GM18951 (cell line): Measurements from ENCODE around the gene CLEC3A.
"Not testable (repeated sequence)": the region's sequence is repeated elsewhere in the genome, so short reads cannot be mapped to it uniquely, and the experiment has no call there.

Experiments
- POLR2A ChIP-seq: IDR thresholded peaks from 4 replicates; pipeline ENCODE4 v1.6.1; 2011; ENCODE audit warnings: mild to moderate bottlenecking; ENCODE audit not compliant: insufficient read length, insufficient read depth; ENCODE audit errors: extremely low read depth
- in situ Hi-C: fragments of 300-500 bp; cut with MboI; formaldehyde crosslinking; loops from one replicate; pipeline ENCODE4 v1.12.0; 2022; ENCODE audit warnings: low sequenced_read_pairs, mixed read lengths, inconsistent platforms; ENCODE audit not compliant: unreplicated experiment

CLEC3A gene, protein sequence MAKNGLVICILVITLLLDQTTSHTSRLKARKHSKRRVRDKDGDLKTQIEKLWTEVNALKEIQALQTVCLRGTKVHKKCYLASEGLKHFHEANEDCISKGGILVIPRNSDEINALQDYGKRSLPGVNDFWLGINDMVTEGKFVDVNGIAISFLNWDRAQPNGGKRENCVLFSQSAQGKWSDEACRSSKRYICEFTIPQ

GRCh38 chr16:78022347-78023060 lies at the start of gene CLEC3A:
Gene CLEC3A, plus strand, starts transcription at chr16:78022548. Its CDS starts 79 bp downstream, at chr16:78022627.
- no peak for TF ChIP-seq POLR2A
- in situ Hi-C loops = no loop called here

GRCh38 chr16:77974883-77975282 lies 47.5 kb upstream of the CLEC3A start:
- no peak for TF ChIP-seq POLR2A
- in situ Hi-C loops = loop anchor here (10.0 kb wide), 1 partner anchor 310 kb away; no protein-coding TSS in a partner anchor

DNA sequence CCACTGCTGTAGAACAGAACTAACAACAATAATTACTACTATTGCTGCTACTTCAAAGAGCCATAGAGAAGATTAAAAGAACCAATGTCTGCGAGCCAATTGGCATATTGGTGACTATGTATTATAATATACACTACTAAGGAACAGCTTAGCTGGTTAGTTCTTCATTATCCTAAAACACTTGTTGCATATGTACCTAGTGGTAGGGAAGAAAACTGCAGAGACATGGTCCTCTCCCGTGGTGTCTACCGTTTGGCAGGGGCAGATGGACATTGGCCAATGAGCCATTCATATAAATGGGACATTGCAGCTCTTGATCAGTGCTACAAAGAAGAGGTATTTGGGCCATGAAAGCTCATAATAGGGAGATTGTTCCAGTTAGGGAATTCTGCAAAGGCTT lies 46.4 kb upstream of the CLEC3A start:
- in situ Hi-C loops = loop anchor here (10.0 kb wide), 1 partner anchor 311 kb away; no protein-coding TSS in a partner anchor
- no peak for TF ChIP-seq POLR2A

DNA sequence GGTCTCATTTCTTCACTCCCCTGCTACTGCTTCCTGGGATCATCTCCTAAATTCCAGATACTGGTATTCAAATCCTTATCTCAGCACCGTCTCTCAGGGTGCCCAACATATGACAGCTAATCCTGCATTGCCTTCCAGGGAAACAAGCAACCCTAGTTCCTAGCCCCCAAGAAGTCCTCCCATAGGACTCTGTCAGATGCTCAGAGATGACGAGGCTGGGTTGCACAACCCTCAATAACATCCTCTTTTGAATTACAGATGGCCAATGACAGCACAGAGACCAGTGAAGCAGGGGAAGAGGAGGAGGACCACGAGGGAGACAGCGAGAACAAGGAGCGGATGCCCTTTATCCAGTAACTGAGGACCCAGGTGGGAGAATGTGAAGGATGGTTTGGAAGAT lies 45.0 kb upstream of the CLEC3A start:
- TF ChIP-seq POLR2A = no peak
- in situ Hi-C loops = loop anchor here (10.0 kb wide), 1 partner anchor 313 kb away; no protein-coding TSS in a partner anchor

- no peak for TF ChIP-seq POLR2A
- in situ Hi-C loops = no loop called here
Measured at GRCh38 chr16:77985111-77985510, 37.2 kb upstream of the CLEC3A start.

GRCh38 chr16:77986011-77986740 lies 36.2 kb upstream of the CLEC3A start:
- in situ Hi-C loops = no loop called here
- no peak for TF ChIP-seq POLR2A

DNA sequence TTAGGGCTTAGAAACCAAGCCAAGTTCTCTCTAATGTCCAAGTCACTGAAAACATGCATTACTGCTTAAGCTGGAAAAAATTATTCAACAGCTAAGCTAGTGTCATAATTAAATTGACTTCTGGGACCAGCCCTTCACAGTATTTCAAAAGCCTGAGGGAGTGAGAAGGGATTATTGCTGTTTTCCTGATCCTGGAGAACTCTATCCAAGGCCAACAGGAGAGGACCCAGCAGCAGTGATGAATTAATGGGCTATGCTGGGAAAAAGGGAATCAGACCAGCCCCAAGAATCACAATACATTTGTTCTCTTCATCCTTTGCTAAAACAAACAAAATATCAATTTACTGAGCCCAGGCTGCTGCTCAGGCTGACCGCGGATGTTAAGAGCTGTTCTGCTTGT lies 34.5 kb upstream of the CLEC3A start:
- in situ Hi-C loops = no loop called here
- no peak for TF ChIP-seq POLR2A

DNA sequence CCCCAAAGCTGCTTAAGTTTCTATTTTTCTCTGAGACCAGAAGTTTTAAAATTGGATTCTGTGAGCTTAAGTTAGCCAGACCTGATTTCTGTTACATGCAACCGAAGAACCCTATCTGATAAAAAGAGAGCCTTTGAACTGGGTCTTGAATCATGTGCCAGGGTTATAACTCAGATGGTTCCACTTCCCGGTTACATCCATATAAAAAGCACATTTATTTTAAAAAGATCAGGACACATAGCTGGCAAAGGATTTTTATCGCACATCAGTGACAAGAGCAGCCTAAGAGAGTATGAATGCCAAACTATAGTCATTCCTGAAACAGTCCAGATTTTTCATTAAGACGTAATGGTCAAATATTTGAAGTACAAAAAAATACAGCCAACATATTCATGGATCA lies 32.5 kb upstream of the CLEC3A start:
- no peak for TF ChIP-seq POLR2A
- in situ Hi-C loops = no loop called here

- TF ChIP-seq POLR2A = no peak
- in situ Hi-C loops = no loop called here
Measured at GRCh38 chr16:77991701-77992100, 30.6 kb upstream of the CLEC3A start.

DNA sequence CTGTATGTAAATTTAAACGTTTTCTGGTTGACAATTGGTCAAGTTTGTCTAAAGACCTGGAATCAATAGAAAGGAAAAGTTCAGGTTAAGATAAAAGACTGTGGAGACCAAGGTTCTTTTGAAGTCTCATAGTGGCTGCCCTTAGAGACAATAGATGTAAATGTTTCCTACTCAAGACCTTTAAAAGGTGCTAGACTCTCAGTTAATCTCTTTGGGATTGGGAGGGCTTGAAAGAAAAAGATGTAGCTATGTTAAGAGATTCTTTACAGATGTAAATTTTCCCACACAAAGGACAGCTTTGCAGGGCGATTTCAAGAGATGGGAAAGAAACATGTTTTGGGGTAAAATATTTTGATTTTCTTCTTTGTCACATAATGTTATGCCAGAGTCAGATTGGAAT lies 30.0 kb upstream of the CLEC3A start:
- in situ Hi-C loops = not testable (repeated sequence)

- in situ Hi-C loops = no loop called here
- TF ChIP-seq POLR2A = no peak
Measured at GRCh38 chr16:77993111-77993985, 29.0 kb upstream of the CLEC3A start.

GRCh38 chr16:77995843-77996455 lies 26.4 kb upstream of the CLEC3A start:
- no peak for TF ChIP-seq POLR2A
- in situ Hi-C loops = no loop called here
